Mononuclear cell (primary cell): Measurements from ENCODE around the gene SEC23B. TPM values are rescaled to one million over a fixed set of nuclear protein-coding genes. Genes with fewer than 3 reads are reported as not detected.
"Not testable (repeated sequence)": the region's sequence is repeated elsewhere in the genome, so short reads cannot be mapped to it uniquely, and the experiment has no call there.

ENCODE experiments used
- H3K27me3 ChIP-seq: 2 replicates; pipeline ENCODE4 v1.6.0; 2011; ENCODE audit warnings: low read length, control low read depth; ENCODE audit not compliant: insufficient read depth
- H3K4me1 ChIP-seq: 2 replicates; pipeline ENCODE4 v1.5.1; 2011; ENCODE audit warnings: mild to moderate bottlenecking, low read length, control low read depth; ENCODE audit not compliant: insufficient read depth
- H3K4me3 ChIP-seq: 2 replicates; pipeline ENCODE4 v1.5.1; 2011; ENCODE audit warnings: mild to moderate bottlenecking, low read length, moderate library complexity
- H3K9me3 ChIP-seq: 2 replicates; pipeline ENCODE4 v1.5.1; 2011; ENCODE audit warnings: low read depth, mild to moderate bottlenecking, control low read depth, low read length
- total RNA-seq: library from RNA; depleted of rRNA; stranded (reverse); fragments of >200 nt; gene quantifications from one replicate; pipeline ENCODE4 v1.2.3, GENCODE V29; 2012

Gene SEC23B
- total RNA-seq, 1 donor = 25.0 TPM

- peaks cover 50% of the 10 kb centered on the region for H3K4me1 ChIP-seq
- H3K27me3 ChIP-seq = no peaks in the 10 kb centered on the region
- no peak overlapping the region for H3K4me3 ChIP-seq
- no peaks in the 10 kb centered on the region for H3K9me3 ChIP-seq
Observed at GRCh38 chr20:18511571-18511970, 3.8 kb downstream of the SEC23B start.

- no peaks in the 10 kb centered on the region for H3K27me3 ChIP-seq
- no peak overlapping the region for H3K4me3 ChIP-seq
- peaks cover 44% of the 10 kb centered on the region for H3K4me1 ChIP-seq
- no peaks in the 10 kb centered on the region for H3K9me3 ChIP-seq
Observed at GRCh38 chr20:18513208-18513607, 5.5 kb downstream of the SEC23B start.

DNA sequence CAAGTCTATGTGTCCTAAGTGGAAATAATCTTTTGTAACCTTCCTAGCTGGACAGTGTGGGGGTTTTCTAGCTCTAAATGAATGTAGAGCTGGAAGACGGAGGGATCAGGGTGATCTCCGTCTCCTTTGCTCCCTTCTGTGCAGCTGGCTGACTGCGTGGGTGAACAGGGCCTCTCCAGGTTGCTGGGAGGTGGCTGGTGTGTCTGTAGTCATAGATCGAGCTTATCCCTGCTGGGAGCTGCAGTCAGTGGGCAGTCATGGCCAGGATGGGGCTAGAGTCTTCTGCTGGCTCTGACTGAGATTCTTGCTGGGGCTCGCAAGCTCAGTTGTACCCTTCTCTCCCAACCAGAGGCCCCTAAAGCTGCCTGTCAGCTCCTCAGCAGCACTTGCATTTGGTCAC, 6.4 kb downstream of the SEC23B start:
- Histone ChIP-seq H3K27me3 (no peaks in the 10 kb centered on the region), H3K4me3 (no peak overlapping the region), H3K4me1 (peaks cover 35% of the 10 kb centered on the region), H3K9me3 (no peaks in the 10 kb centered on the region)

GRCh38 chr20:18515973-18516372, 8.2 kb downstream of the SEC23B start:
- no peaks in the 10 kb centered on the region for H3K9me3 ChIP-seq
- no peaks in the 10 kb centered on the region for H3K27me3 ChIP-seq
- no peak overlapping the region for H3K4me3 ChIP-seq
- H3K4me1 ChIP-seq = peaks cover 18% of the 10 kb centered on the region

- not testable (repeated sequence) for H3K4me3 ChIP-seq, H3K9me3 ChIP-seq, H3K27me3 ChIP-seq, H3K4me1 ChIP-seq
Observed at GRCh38 chr20:18522066-18522465, 14.3 kb downstream of the SEC23B start.

DNA sequence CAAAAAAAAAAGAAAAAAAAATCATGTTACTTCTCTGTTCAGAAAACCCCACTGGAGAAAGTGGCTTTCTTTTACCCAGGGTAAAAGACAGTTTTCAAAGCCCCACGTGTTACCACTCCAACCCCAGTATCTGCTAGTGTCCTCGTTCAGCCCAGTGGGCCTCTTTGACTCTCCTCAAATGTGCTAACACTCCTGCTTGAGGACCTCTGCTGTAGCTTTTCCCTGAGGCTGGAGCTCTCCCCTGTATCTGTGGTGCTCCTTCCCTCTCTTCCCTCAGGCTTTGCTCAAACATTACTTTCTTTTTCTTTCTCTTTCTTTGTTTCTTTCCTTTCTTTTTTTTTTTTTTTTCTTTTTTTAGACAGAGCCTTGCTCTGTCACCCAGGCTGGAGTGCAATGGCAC, 15.3 kb downstream of the SEC23B start:
- H3K4me3 ChIP-seq = no peak overlapping the region
- H3K4me1 ChIP-seq = no peaks in the 10 kb centered on the region
- no peaks in the 10 kb centered on the region for H3K27me3 ChIP-seq
- H3K9me3 ChIP-seq = no peaks in the 10 kb centered on the region

DNA sequence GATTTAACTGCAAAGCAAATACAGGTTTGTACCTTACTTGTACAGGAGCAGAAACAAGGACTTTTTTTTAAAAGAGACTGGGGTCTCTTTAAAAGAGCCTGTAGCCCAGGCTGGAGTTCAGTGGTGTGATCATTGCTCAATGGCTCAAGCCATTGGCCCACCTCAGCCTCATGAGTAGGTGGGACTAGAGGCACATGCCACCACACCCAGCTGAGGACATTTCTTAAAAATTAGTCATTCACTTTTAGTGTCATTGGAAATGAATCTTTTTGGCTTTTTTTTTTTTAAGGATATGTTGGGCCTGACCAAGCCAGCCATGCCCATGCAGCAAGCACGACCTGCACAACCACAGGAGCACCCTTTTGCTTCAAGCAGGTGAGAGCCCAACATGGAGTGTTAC, 16.9 kb downstream of the SEC23B start:
- Histone ChIP-seq H3K4me3 (no peak overlapping the region), H3K4me1 (no peaks in the 10 kb centered on the region)

GRCh38 chr20:18526761-18527160, 19.0 kb downstream of the SEC23B start:
- H3K9me3 ChIP-seq, H3K4me1 ChIP-seq, H3K27me3 ChIP-seq, H3K4me3 ChIP-seq: not testable (repeated sequence)

More for the DNA sequence above, 16.9 kb downstream of the SEC23B start:
- H3K9me3 ChIP-seq = no peaks in the 10 kb centered on the region
- H3K27me3 ChIP-seq = no peaks in the 10 kb centered on the region

GRCh38 chr20:18527339-18527738, 19.6 kb downstream of the SEC23B start:
- Histone ChIP-seq H3K9me3 (no peaks in the 10 kb centered on the region), H3K4me3 (no peak overlapping the region), H3K4me1 (no peaks in the 10 kb centered on the region), H3K27me3 (no peaks in the 10 kb centered on the region)

- no peaks in the 10 kb centered on the region for H3K27me3 ChIP-seq
Observed at GRCh38 chr20:18527836-18528235, 20.1 kb downstream of the SEC23B start.

DNA sequence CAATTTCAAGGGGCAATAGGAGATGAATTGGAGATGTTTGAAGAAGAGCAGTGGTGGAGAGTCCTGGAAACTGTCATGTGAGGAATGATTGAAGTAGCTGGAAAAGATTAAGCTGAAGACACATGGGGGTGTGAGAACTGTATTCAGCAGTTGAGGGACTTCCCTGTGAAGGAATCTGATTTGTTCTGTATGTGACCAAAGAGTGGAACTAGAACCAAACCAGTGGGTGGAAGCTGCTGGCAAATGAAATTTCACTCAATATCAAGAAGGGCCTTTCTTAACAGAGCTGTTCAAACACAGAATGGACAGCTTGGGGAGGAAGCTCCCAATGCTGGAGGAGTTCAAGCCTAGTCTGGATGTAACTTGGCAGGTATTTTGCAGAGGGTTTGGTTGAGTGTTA, 21.3 kb downstream of the SEC23B start:
- H3K4me3 ChIP-seq = no peak overlapping the region
- H3K27me3 ChIP-seq = no peaks in the 10 kb centered on the region
- H3K4me1 ChIP-seq = no peaks in the 10 kb centered on the region
- no peaks in the 10 kb centered on the region for H3K9me3 ChIP-seq

More at GRCh38 chr20:18527836-18528235, 20.1 kb downstream of the SEC23B start:
- Histone ChIP-seq H3K9me3 (no peaks in the 10 kb centered on the region), H3K4me1 (no peaks in the 10 kb centered on the region), H3K4me3 (no peak overlapping the region)

- Histone ChIP-seq H3K27me3 (no peaks in the 10 kb centered on the region), H3K9me3 (no peaks in the 10 kb centered on the region), H3K4me3 (no peak overlapping the region), H3K4me1 (no peaks in the 10 kb centered on the region)
Observed at GRCh38 chr20:18532626-18533025, 24.9 kb downstream of the SEC23B start.

DNA sequence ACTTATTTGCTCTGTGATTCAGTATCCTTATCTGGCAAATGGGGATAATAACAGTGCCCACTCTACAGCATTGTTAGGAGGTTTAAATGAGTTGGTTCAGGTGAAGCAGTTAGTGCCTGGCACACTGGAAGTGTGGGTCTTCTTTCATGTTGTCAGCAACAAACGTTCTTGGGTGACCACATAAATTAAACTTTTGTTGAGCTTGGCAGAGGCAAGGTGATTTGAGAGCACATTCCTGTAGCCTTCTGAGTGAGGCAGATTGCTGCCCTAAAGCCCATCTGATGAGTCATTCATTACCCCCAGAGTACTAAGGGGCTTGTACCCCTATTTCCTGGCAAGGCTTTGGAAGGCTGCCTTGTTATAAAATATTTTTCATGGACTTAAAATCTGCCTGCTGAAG, 25.8 kb downstream of the SEC23B start:
- Histone ChIP-seq H3K4me1 (no peaks in the 10 kb centered on the region), H3K4me3 (no peak overlapping the region), H3K27me3 (no peaks in the 10 kb centered on the region), H3K9me3 (no peaks in the 10 kb centered on the region)

DNA sequence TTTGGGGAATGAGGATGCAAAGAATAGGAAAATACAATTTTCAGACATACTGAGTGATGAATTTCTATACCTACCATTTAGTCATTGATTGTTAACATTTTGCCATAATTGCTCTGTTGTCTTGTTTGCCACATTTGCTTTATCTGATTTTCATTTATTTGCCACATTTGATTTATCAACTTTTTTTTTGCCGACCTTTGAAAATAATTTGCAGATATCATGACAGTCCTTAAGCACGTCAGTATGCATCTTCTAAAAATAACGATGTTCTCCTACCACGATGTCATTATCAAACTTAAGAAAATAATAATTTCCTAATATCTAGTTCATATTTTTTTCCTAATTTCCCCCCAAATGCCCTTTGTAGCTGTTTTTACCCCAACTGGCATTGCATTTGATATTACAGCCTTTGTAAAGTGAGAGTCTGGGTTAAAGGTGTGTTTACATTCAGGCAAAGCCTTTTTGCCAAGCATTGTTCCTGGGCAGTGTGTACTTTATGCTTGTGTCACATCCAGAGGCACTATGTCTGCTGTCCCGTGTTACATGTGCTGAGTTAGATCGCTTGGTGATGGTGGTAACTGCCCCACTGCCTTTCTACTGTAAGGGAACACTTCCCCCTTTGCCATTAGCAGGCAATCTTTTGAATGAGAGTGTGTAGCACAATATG, 26.4 kb downstream of the SEC23B start:
- H3K4me3 ChIP-seq = no peak overlapping the region
- H3K4me1 ChIP-seq = no peaks in the 10 kb centered on the region
- H3K9me3 ChIP-seq = no peaks in the 10 kb centered on the region
- H3K27me3 ChIP-seq = no peaks in the 10 kb centered on the region

DNA sequence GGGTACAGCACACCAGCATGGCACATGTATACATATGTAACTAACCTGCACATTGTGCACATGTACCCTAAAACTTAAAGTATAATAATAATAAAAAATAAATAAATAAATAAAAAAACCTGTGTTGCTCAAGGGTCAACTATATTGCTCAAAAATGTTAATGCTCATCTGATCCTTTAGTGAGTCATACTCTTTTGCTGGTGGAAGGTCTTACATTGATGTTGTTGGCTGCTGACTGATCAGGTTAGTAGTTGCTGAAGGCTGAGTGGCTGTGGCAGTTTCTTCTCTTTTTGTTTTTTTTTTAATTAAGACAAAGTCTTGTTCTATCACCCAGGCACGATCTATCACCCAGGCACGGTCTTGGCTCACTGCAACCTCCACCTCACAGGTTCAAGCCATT, 29.9 kb downstream of the SEC23B start:
- no peaks in the 10 kb centered on the region for H3K27me3 ChIP-seq
- no peak overlapping the region for H3K4me3 ChIP-seq
- no peaks in the 10 kb centered on the region for H3K4me1 ChIP-seq
- no peaks in the 10 kb centered on the region for H3K9me3 ChIP-seq

DNA sequence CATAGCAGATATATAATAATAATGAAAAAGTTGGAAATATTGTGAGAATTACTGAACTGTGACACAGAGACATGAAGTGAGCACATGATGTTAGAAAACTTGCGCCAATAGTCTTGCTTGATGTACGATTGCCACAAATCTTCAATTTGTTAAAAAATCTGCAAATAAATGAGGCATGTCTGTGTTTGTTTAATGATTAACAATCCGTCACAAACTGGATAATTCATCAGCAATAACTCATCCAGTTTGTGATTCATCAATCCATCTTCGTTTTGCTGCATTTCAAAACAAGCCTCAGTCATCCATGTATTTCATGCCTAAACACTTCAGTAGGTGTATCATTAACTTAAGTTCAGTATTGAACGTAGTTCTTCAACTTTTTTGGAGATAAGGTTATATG, 34.0 kb downstream of the SEC23B start:
- no peak overlapping the region for H3K4me3 ChIP-seq
- no peaks in the 10 kb centered on the region for H3K4me1 ChIP-seq

More for the DNA sequence above, 34.0 kb downstream of the SEC23B start:
- Histone ChIP-seq H3K27me3 (no peaks in the 10 kb centered on the region), H3K9me3 (no peaks in the 10 kb centered on the region)
